PC-3 (cell line): Measurements from ENCODE around the gene CAPZB. TPM values are rescaled to one million over a fixed set of nuclear protein-coding genes. Genes with fewer than 3 reads are reported as not detected.

Experiments used
- ATAC-seq: fragments of 200-7000 bp; cut with Tn5 transposase; 2 replicates; pipeline ENCODE4 v1.9.1; 2020; ENCODE audit warnings: mild to moderate bottlenecking, moderate library complexity
- BruUV-seq: library from RNA; stranded (reverse); fragments of 400-500 nt; replicated peaks from 2 replicates; lab custom pipeline; 2021; lab: Mats Ljungman, UMichigan
- CTCF ChIA-PET: fragments of 300-600 bp; sonication (Branson Sonifier 250); formaldehyde crosslinking; loops from one replicate; lab custom pipeline; 2022; ENCODE audit warnings: antibody characterized with exemption; lab: Charles Lee
- POLR2A ChIA-PET: fragments of 300-600 bp; sonication (Branson Sonifier 250); formaldehyde crosslinking; loops from one replicate; lab custom pipeline; 2022; ENCODE audit warnings: antibody characterized with exemption; ENCODE audit not compliant: unreplicated experiment; lab: Charles Lee
- DNase-seq: peaks from one replicate; pipeline ENCODE4 v3.0.0-alpha.2; 2015
- H2AFZ ChIP-seq: fragments of 300-600 bp; sonication (generic); 2 replicates; pipeline ENCODE4 v1.6.0; 2016; ENCODE audit warnings: antibody characterized with exemption, low read length
- H3F3A ChIP-seq: fragments of 300-600 bp; sonication (generic); one replicate; pipeline ENCODE4 v1.6.0; 2017; ENCODE audit warnings: antibody characterized with exemption, low read length, control low read depth, mild to moderate bottlenecking; ENCODE audit not compliant: unreplicated experiment
- H3K27ac ChIP-seq: fragments of 300-600 bp; sonication (generic); 2 replicates; pipeline ENCODE4 v1.5.1; 2016; ENCODE audit warnings: mild to moderate bottlenecking, low read length
- H3K27me3 ChIP-seq: fragments of 300-600 bp; sonication (generic); 2 replicates; pipeline ENCODE4 v1.6.1; 2016; ENCODE audit warnings: low read length, mixed read lengths
- H3K36me3 ChIP-seq: fragments of 300-600 bp; sonication (generic); 2 replicates; pipeline ENCODE4 v1.6.1; 2016; ENCODE audit warnings: low read depth, mixed run types, low read length, mixed read lengths
- H3K4me1 ChIP-seq: fragments of 300-600 bp; sonication (generic); 2 replicates; pipeline ENCODE4 v1.5.1; 2016; ENCODE audit warnings: low read length; ENCODE audit not compliant: insufficient read depth
- H3K4me2 ChIP-seq: fragments of 300-600 bp; sonication (generic); 2 replicates; pipeline ENCODE4 v1.6.0; 2016; ENCODE audit warnings: low read length
- H3K4me3 ChIP-seq: fragments of 300-600 bp; sonication (generic); 2 replicates; pipeline ENCODE4 v1.5.1; 2016; ENCODE audit warnings: mild to moderate bottlenecking, low read length, mixed read lengths
- H3K79me2 ChIP-seq: fragments of 300-600 bp; sonication (generic); 2 replicates; pipeline ENCODE4 v1.6.1; 2017; ENCODE audit warnings: low read length, mixed read lengths
- H3K9ac ChIP-seq: fragments of 300-600 bp; sonication (generic); 2 replicates; pipeline ENCODE4 v1.6.0; 2016; ENCODE audit warnings: mild to moderate bottlenecking, low read length
- H3K9me2 ChIP-seq: fragments of 300-600 bp; sonication (generic); replicated peaks from 2 replicates; pipeline ENCODE4 v1.6.1; 2016; ENCODE audit warnings: mixed run types, low read length, mixed read lengths
- H3K9me3 ChIP-seq: fragments of 300-600 bp; sonication (generic); 2 replicates; pipeline ENCODE4 v1.6.1; 2016; ENCODE audit warnings: low read length, mixed read lengths
- H4K20me1 ChIP-seq: fragments of 300-600 bp; sonication (generic); 2 replicates; pipeline ENCODE4 v1.6.1; 2016; ENCODE audit warnings: low read length, mixed read lengths
- CTCF ChIP-seq: fragments of 300-600 bp; sonication (generic); conservative IDR thresholded peaks from 2 replicates; pipeline ENCODE4 v1.5.1; 2017; ENCODE audit warnings: antibody characterized with exemption, low read depth, mild to moderate bottlenecking, low read length
- EZH2 ChIP-seq: fragments of 300-600 bp; sonication (generic); IDR thresholded peaks from one replicate; pipeline ENCODE4 v1.6.1; 2017; ENCODE audit warnings: antibody characterized with exemption, mild to moderate bottlenecking, low read length; ENCODE audit not compliant: unreplicated experiment
- EZH2phosphoT487 ChIP-seq: fragments of 300-600 bp; sonication (generic); IDR thresholded peaks from 2 replicates; pipeline ENCODE4 v1.6.1; 2018; ENCODE audit warnings: mild to moderate bottlenecking, antibody characterized with exemption, low read length, borderline replicate concordance
- intact Hi-C: fragments of 100-400 bp; cut with micrococcal nuclease; formaldehyde crosslinking; loops from 2 replicates; pipeline ENCODE4 v1.9.0; 2023
- total RNA-seq: library from RNA; depleted of rRNA; stranded (reverse); fragments of >200 nt; gene quantifications from 2 replicates; pipeline ENCODE4 v1.2.3, GENCODE V29; 2014

Gene CAPZB
- total RNA-seq, 1 experiment from 2014 or later: 86.7 TPM

GRCh38 chr1:19461220-19461554 lies 24.2 kb downstream of the CAPZB start:
- no peak for ATAC-seq
- no peak overlapping the region for H3K27ac ChIP-seq
- POLR2A ChIA-PET: no interaction called here
- H3K9ac ChIP-seq: no peak overlapping the region
- H4K20me1 ChIP-seq: peaks cover 47% of the 10 kb centered on the region
- H3K27me3 ChIP-seq: no peaks in the 10 kb centered on the region
- 0 out of 2 replicates have a peak, but pooled peaks cover 3% of the 10 kb centered on the region for H3K36me3 ChIP-seq
- TF ChIP-seq CTCF (no peak), EZH2phosphoT487 (no peak), EZH2 (no peak)
- BruUV-seq: no TSS peak
- intact Hi-C loops: no loop called here
- peaks cover 16% of the 10 kb centered on the region; the same call in 1 of the 2 replicates for H3K4me1 ChIP-seq
- CTCF ChIA-PET: no interaction called here
- no peak for DNase-seq
- no peaks in the 10 kb centered on the region for H3K9me2 ChIP-seq
- H2AFZ ChIP-seq: no peak overlapping the region
- no peaks in the 10 kb centered on the region for H3K9me3 ChIP-seq
- no peaks in the 10 kb centered on the region for H3F3A ChIP-seq
- no peak overlapping the region for H3K4me2 ChIP-seq
- H3K4me3 ChIP-seq: no peak overlapping the region
- peaks cover 92% of the 10 kb centered on the region for H3K79me2 ChIP-seq

- Histone ChIP-seq H4K20me1 (peaks cover 43% of the 10 kb centered on the region), H3K4me1 (peaks cover 16% of the 10 kb centered on the region; the same call in 1 of the 2 replicates), H3K9me2 (no peaks in the 10 kb centered on the region), H3K36me3 (0 out of 2 replicates have a peak, but pooled peaks cover under 1% of the 10 kb centered on the region), H3K4me2 (no peak overlapping the region), H2AFZ (no peak overlapping the region), H3K4me3 (no peak overlapping the region), H3K79me2 (peaks cover 92% of the 10 kb centered on the region), H3K27ac (no peak overlapping the region), H3K27me3 (no peaks in the 10 kb centered on the region), H3K9me3 (no peaks in the 10 kb centered on the region), H3K9ac (no peak overlapping the region), H3F3A (no peaks in the 10 kb centered on the region)
- DNase-seq (no peak), ATAC-seq (no peak)
- BruUV-seq: no TSS peak
- ChIA-PET CTCF (no interaction called here), POLR2A (no interaction called here)
- TF ChIP-seq CTCF: no peak
- intact Hi-C loops: no loop called here
Observed at GRCh38 chr1:19460535-19461219, 24.7 kb downstream of the CAPZB start.

GRCh38 chr1:19458815-19459417 lies 26.4 kb downstream of the CAPZB start:
- no peak overlapping the region for H3K9ac ChIP-seq
- ATAC-seq: peak; percentile 43

More at GRCh38 chr1:19458815-19459417, 26.4 kb downstream of the CAPZB start:
- no peak overlapping the region for H3K4me3 ChIP-seq
- H3K9me3 ChIP-seq: no peaks in the 10 kb centered on the region
- H3K36me3 ChIP-seq: no peaks in the 10 kb centered on the region
- no peaks in the 10 kb centered on the region for H3K27me3 ChIP-seq
- DNase-seq: no peak
- H3K4me2 ChIP-seq: no peak overlapping the region
- no peaks in the 10 kb centered on the region for H3F3A ChIP-seq
- H3K27ac ChIP-seq: no peak overlapping the region
- H4K20me1 ChIP-seq: peaks cover 50% of the 10 kb centered on the region
- ChIA-PET POLR2A (no interaction called here), CTCF (no interaction called here)
- H3K4me1 ChIP-seq: peaks cover 24% of the 10 kb centered on the region
- TF ChIP-seq EZH2 (no peak), EZH2phosphoT487 (no peak), CTCF (no peak)
- no peak overlapping the region for H2AFZ ChIP-seq
- intact Hi-C loops: loop anchor here (10.0 kb wide), 1 partner anchor 64 kb away; no protein-coding TSS in a partner anchor
- peaks cover 95% of the 10 kb centered on the region for H3K79me2 ChIP-seq
- no TSS peak for BruUV-seq
- H3K9me2 ChIP-seq: no peaks in the 10 kb centered on the region
